HEK293 (cell line): ENCODE data around the gene RRN3.
"Not testable (repeated sequence)": the region's sequence is repeated elsewhere in the genome, so short reads cannot be mapped to it uniquely, and the experiment has no call there.

ENCODE experiments used
- MYNN ChIP-seq: fragments of 450-650 bp; formaldehyde crosslinking; IDR thresholded peaks from 2 replicates; pipeline ENCODE4 v1.5.1; 2016; ENCODE audit warnings: missing biosample characterization, missing genetic modification characterization, borderline replicate concordance
- REPIN1 ChIP-seq: fragments of 450-650 bp; formaldehyde crosslinking; IDR thresholded peaks from 2 replicates; pipeline ENCODE4 v1.5.1; 2017; ENCODE audit warnings: missing biosample characterization, missing genetic modification characterization, low read depth
- ZNF175 ChIP-seq: fragments of 450-650 bp; formaldehyde crosslinking; IDR thresholded peaks from 2 replicates; pipeline ENCODE4 v1.5.1; 2016; ENCODE audit warnings: missing biosample characterization, missing genetic modification characterization
- ZNF274 ChIP-seq, 2 experiments: fragments of 200-500 bp in 1 of 2; fragments of 450-650 bp in 1 of 2; sonication (Bioruptor generic) in 1 of 2; formaldehyde crosslinking in 1 of 2; IDR thresholded peaks; 2 replicates each; pipeline versions ENCODE4 v1.5.1 to v1.6.1; 2014 to 2016; ENCODE audit warnings: borderline replicate concordance in 1 of 2, inconsistent platforms in 1 of 2, low read length in 1 of 2, missing biosample characterization in 1 of 2, missing genetic modification characterization in 1 of 2
- TF ChIP-seq, protein P1 (sequence below): fragments of 450-650 bp; formaldehyde crosslinking; IDR thresholded peaks from 2 replicates; pipeline ENCODE4 v1.5.1; 2016; ENCODE audit warnings: missing biosample characterization, missing genetic modification characterization
- TF ChIP-seq, protein P2 (sequence below): fragments of 450-650 bp; formaldehyde crosslinking; IDR thresholded peaks from 2 replicates; pipeline ENCODE4 v1.5.1; 2017; ENCODE audit warnings: missing biosample characterization, missing genetic modification characterization
- TF ChIP-seq, protein P3 (sequence below): fragments of 450-650 bp; formaldehyde crosslinking; IDR thresholded peaks from 2 replicates; pipeline ENCODE4 v1.5.1; 2016; ENCODE audit warnings: missing biosample characterization, missing genetic modification characterization
- TF ChIP-seq, protein P4 (sequence below): fragments of 450-650 bp; formaldehyde crosslinking; IDR thresholded peaks from 2 replicates; pipeline ENCODE4 v1.5.1; 2016; ENCODE audit warnings: missing biosample characterization, missing genetic modification characterization

GRCh38 chr16:15142891-15143600 lies 49.0 kb upstream of the RRN3 start:
- not testable (repeated sequence) for TF ChIP-seq REPIN1 (tag by site-specific recombination); MYNN (tag by site-specific recombination); ZNF274 (IDR thresholded peaks at IDR 0.05; ENCODE audit: low read length); ZNF274 (tag by site-specific recombination; IDR thresholded peaks at IDR 0.05; ENCODE audit: borderline replicate concordance); ZNF175 (tag by site-specific recombination)
- TF ChIP-seq, protein P1, sequence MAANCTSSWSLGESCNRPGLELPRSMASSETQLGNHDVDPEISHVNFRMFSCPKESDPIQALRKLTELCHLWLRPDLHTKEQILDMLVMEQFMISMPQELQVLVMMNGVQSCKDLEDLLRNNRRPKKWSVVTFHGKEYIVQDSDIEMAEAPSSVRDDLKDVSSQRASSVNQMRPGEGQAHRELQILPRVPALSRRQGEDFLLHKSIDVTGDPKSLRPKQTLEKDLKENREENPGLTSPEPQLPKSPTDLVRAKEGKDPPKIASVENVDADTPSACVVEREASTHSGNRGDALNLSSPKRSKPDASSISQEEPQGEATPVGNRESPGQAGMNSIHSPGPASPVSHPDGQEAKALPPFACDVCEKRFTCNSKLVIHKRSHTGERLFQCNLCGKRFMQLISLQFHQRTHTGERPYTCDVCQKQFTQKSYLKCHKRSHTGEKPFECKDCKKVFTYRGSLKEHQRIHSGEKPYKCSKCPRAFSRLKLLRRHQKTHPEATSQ (tag by site-specific recombination), result not testable (repeated sequence)
- TF ChIP-seq, protein P2, sequence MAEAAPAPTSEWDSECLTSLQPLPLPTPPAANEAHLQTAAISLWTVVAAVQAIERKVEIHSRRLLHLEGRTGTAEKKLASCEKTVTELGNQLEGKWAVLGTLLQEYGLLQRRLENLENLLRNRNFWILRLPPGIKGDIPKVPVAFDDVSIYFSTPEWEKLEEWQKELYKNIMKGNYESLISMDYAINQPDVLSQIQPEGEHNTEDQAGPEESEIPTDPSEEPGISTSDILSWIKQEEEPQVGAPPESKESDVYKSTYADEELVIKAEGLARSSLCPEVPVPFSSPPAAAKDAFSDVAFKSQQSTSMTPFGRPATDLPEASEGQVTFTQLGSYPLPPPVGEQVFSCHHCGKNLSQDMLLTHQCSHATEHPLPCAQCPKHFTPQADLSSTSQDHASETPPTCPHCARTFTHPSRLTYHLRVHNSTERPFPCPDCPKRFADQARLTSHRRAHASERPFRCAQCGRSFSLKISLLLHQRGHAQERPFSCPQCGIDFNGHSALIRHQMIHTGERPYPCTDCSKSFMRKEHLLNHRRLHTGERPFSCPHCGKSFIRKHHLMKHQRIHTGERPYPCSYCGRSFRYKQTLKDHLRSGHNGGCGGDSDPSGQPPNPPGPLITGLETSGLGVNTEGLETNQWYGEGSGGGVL (tag by site-specific recombination), result not testable (repeated sequence)
- TF ChIP-seq, protein P3, sequence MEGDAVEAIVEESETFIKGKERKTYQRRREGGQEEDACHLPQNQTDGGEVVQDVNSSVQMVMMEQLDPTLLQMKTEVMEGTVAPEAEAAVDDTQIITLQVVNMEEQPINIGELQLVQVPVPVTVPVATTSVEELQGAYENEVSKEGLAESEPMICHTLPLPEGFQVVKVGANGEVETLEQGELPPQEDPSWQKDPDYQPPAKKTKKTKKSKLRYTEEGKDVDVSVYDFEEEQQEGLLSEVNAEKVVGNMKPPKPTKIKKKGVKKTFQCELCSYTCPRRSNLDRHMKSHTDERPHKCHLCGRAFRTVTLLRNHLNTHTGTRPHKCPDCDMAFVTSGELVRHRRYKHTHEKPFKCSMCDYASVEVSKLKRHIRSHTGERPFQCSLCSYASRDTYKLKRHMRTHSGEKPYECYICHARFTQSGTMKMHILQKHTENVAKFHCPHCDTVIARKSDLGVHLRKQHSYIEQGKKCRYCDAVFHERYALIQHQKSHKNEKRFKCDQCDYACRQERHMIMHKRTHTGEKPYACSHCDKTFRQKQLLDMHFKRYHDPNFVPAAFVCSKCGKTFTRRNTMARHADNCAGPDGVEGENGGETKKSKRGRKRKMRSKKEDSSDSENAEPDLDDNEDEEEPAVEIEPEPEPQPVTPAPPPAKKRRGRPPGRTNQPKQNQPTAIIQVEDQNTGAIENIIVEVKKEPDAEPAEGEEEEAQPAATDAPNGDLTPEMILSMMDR (tag by site-specific recombination), result not testable (repeated sequence)
- TF ChIP-seq, protein P4, sequence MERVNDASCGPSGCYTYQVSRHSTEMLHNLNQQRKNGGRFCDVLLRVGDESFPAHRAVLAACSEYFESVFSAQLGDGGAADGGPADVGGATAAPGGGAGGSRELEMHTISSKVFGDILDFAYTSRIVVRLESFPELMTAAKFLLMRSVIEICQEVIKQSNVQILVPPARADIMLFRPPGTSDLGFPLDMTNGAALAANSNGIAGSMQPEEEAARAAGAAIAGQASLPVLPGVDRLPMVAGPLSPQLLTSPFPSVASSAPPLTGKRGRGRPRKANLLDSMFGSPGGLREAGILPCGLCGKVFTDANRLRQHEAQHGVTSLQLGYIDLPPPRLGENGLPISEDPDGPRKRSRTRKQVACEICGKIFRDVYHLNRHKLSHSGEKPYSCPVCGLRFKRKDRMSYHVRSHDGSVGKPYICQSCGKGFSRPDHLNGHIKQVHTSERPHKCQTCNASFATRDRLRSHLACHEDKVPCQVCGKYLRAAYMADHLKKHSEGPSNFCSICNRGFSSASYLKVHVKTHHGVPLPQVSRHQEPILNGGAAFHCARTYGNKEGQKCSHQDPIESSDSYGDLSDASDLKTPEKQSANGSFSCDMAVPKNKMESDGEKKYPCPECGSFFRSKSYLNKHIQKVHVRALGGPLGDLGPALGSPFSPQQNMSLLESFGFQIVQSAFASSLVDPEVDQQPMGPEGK (tag by site-specific recombination), result not testable (repeated sequence)
